Thoracic aorta (tissue), 2 donors: ENCODE measurements around the gene ESPN. TPM values are rescaled to one million over a fixed set of nuclear protein-coding genes. Genes with fewer than 3 reads are reported as not detected.
"Not testable (repeated sequence)": the region's sequence is repeated elsewhere in the genome, so short reads cannot be mapped to it uniquely, and the experiment has no call there.

Source experiments
- ATAC-seq: fragments of 150-250 bp; one replicate; pipeline ENCODE4 v1.8.0; 2017; ENCODE audit warnings: low read depth; ENCODE audit not compliant: insufficient number of reproducible peaks, low FRiP score
- DNase-seq: peaks from one replicate; pipeline ENCODE4 v3.0.0-alpha.2; 2020; ENCODE audit warnings: low spot score
- H3K27ac ChIP-seq, 2 donors: fragments of 200-600 bp; sonication (generic); 1 replicate in 1 of 2; 2 replicates in 1 of 2; pipeline ENCODE4 v1.5.1; 2016; ENCODE audit warnings: mild to moderate bottlenecking in 2 of 2, moderate library complexity in 2 of 2
- H3K27me3 ChIP-seq: fragments of 200-600 bp; sonication (generic); replicated peaks from 2 replicates; pipeline ENCODE4 v1.6.0; 2016; ENCODE audit warnings: mild to moderate bottlenecking; ENCODE audit not compliant: insufficient read depth
- H3K36me3 ChIP-seq: fragments of 200-600 bp; sonication (generic); one replicate; pipeline ENCODE4 v1.5.1; 2016
- H3K4me1 ChIP-seq, 2 donors: fragments of 200-600 bp; sonication (generic); 1 replicate in 1 of 2; 2 replicates in 1 of 2; pipeline versions ENCODE4 v1.5.1 to v1.6.0; 2016; ENCODE audit warnings: low read depth in 2 of 2, mild to moderate bottlenecking in 1 of 2; ENCODE audit not compliant: control insufficient read depth in 1 of 2
- H3K4me3 ChIP-seq: fragments of 200-600 bp; sonication (generic); 2 replicates; pipeline ENCODE4 v1.5.1; 2016; ENCODE audit warnings: mild to moderate bottlenecking
- H3K9me3 ChIP-seq: fragments of 200-600 bp; sonication (generic); 2 replicates; pipeline ENCODE4 v1.5.1; 2016
- CTCF ChIP-seq: fragments of 200-600 bp; sonication (generic); IDR thresholded peaks from one replicate; pipeline ENCODE4 v1.5.1; 2019; ENCODE audit warnings: antibody characterized with exemption
- total RNA-seq, 2 donors: library from RNA; depleted of rRNA; stranded (reverse); fragments of >200 nt; gene quantifications; one replicate each; pipeline versions ENCODE4 v1.1.0 to v1.2.3, GENCODE V29; 2016

The ESPN gene
- total RNA-seq, 2 donors from 2014 or later = not detected

GRCh38 chr1:6491081-6491449 lies 66.5 kb downstream of the ESPN start:
- ATAC-seq (no peak), DNase-seq (no peak)
- Histone ChIP-seq H3K4me1 (peaks cover 7 to 36% of the 10 kb centered on the region in 2 donors), H3K4me3 (peak overlapping the region; percentile 84), H3K27me3 (no peaks in the 10 kb centered on the region), H3K36me3 (no peaks in the 10 kb centered on the region), H3K9me3 (no peaks in the 10 kb centered on the region), H3K27ac (peak overlapping the region in 1 of 2 donors; percentile 6)
- no peak for TF ChIP-seq CTCF

GRCh38 chr1:6491480-6491962 lies 66.9 kb downstream of the ESPN start, which contains the start of gene PLEKHG5:
PLEKHG5 (minus strand) TSS chr1:6491667; CDS start chr1:6477571, 14,096 bp downstream.
- Histone ChIP-seq H3K9me3 (no peaks in the 10 kb centered on the region), H3K27ac (peak within 1 kb of the TSS in 1 of 2 donors; percentile 6), H3K4me3 (peak within 1 kb of the TSS; percentile 84), H3K36me3 (no peaks in the 10 kb centered on the region), H3K27me3 (no peaks in the 10 kb centered on the region), H3K4me1 (peaks cover 8 to 36% of the 10 kb centered on the region in 2 donors)
- DNase-seq (no peak), ATAC-seq (no peak)
- no peak for TF ChIP-seq CTCF

- H3K4me1 ChIP-seq = peaks cover 12 to 36% of the 10 kb centered on the region in 2 donors
- ATAC-seq (no peak), DNase-seq (no peak)
- no peak for TF ChIP-seq CTCF
- H3K4me3 ChIP-seq = no peak overlapping the region
- no peaks in the 10 kb centered on the region for H3K36me3 ChIP-seq
- no peak overlapping the region for H3K27ac ChIP-seq
- no peaks in the 10 kb centered on the region for H3K9me3 ChIP-seq
- H3K27me3 ChIP-seq = no peaks in the 10 kb centered on the region
These were observed 67.4 kb downstream of the ESPN start for GRCh38 chr1:6491966-6492365.

GRCh38 chr1:6493834-6494223 lies 69.3 kb downstream of the ESPN start:
- not testable (repeated sequence) for H3K4me3 ChIP-seq, DNase-seq, H3K27me3 ChIP-seq, H3K27ac ChIP-seq, ATAC-seq, H3K36me3 ChIP-seq, H3K9me3 ChIP-seq
- peaks cover 24 to 47% of the 10 kb centered on the region in 2 donors for H3K4me1 ChIP-seq

- ATAC-seq = no peak
- no peak for DNase-seq
- no peak overlapping the region for H3K4me3 ChIP-seq
- H3K27ac ChIP-seq = no peak overlapping the region
- H3K27me3 ChIP-seq = no peaks in the 10 kb centered on the region
- H3K4me1 ChIP-seq = peaks cover 27 to 52% of the 10 kb centered on the region in 2 donors
- H3K9me3 ChIP-seq = no peaks in the 10 kb centered on the region
- TF ChIP-seq CTCF = no peak
- no peaks in the 10 kb centered on the region for H3K36me3 ChIP-seq
These were observed 70.1 kb downstream of the ESPN start for GRCh38 chr1:6494627-6495026.

GRCh38 chr1:6495041-6495441 lies 70.5 kb downstream of the ESPN start:
- Histone ChIP-seq H3K4me3 (no peak overlapping the region), H3K9me3 (no peaks in the 10 kb centered on the region), H3K27me3 (no peaks in the 10 kb centered on the region), H3K27ac (no peak overlapping the region), H3K36me3 (no peaks in the 10 kb centered on the region), H3K4me1 (peaks cover 26 to 51% of the 10 kb centered on the region in 2 donors)
- DNase-seq (no peak), ATAC-seq (no peak)
- no peak for TF ChIP-seq CTCF
